NCI-H2107 (cell line): ENCODE measurements around the gene AGPAT4.
"Not testable (repeated sequence)": the region's sequence is repeated elsewhere in the genome, so short reads cannot be mapped to it uniquely, and the experiment has no call there.

Experiments
- DNase-seq: peaks from one replicate; lab custom pipeline; 2025; lab: John Stamatoyannopoulos, UW

Gene AGPAT4

GRCh38 chr6:161227004-161227960 is 46.6 kb downstream of the AGPAT4 start:
- DNase-seq: no peak

DNA sequence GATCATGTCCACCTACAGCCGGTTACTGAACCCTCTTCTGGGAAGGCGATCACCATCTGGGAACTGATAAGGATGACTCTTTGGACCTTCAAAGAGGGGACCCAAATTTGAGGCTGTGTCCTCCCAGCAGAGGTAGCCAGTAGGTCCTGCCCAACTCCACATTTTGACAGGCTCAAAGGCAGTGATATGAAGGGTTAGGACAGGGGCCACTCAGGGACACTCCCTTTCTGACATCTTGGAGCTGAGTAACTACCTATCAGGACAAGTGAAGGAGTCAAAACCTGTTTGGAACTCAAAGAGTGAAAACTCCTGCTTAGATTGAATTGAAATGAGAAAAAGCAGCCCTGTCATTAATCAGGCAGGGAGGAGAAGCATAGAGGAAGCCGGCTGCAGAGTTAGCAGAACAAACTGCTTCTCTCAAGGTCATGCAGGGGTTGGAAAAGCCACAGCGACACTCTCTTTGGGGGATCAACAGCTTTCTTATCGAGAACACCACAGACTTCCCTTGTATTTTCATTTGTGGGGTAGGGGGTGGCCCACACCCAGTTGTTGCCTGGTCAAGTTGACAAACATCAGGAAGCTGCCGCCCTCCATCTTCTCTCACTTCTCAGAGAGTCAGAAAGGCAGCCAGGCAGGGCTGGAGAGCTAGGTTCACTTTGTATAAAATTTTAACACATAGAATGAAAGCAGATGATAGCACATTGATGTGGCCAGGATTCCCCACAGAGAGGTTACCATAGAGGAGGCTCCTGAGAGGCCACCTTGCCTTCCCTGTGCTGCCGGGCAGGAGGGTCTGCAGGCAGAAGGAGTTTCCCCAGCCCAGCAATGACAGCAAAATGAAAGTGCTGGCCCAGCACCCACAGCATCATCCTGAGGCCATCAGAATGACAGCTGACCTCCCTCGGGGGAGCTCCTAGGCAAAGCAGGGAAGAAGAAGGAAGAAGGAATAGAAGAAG is 47.6 kb downstream of the AGPAT4 start:
- no peak for DNase-seq

- DNase-seq: no peak
Measured at GRCh38 chr6:161225681-161226008, 48.2 kb downstream of the AGPAT4 start.

- DNase-seq: not testable (repeated sequence)
Measured at GRCh38 chr6:161224951-161225680, 48.7 kb downstream of the AGPAT4 start.

DNA sequence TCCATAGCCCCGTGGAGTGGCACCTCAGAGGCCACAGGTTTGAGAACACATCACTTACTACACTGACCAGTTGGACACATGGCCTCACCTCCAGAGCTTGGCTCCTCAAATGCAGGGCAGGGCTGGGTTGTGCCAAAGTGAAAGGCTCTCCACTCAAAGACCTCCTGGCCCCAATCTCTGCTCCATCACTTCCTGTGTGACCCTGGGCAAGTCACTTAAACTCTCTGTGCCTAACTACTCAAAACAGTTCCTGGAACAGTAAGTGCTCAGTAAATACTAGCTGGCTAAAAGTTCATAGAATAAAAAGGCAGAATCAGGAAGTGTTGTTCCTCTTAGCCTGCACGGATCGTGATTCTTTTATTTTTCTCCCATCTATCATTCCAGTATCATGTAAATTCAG is 50.2 kb downstream of the AGPAT4 start:
- DNase-seq: no peak

DNA sequence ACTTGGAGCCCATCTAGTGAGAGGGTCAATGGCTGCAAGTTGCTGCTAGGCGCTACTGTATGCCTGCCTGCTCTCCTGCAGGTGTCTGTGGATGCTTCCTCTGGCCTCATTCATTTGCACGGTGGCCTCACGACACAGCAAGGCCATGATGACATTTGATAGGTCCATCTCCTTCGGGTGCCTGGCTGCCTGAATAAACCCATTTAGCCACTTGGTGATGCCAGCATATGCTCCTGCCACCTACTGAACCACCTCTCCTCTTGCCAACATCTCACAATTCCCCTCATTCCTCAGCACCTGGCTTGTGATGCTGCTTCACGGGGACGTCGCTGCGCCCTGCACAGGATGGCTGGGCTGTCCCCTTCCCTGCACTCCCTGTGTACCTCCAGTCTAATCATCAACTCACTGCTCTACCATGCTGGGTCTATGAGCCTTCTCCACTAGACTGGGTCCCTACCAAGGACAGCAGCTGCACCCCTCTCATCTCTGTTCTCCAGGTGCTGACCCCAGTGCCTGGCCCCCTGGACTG is 51.1 kb downstream of the AGPAT4 start:
- DNase-seq: no peak

GRCh38 chr6:161220346-161220745 is 53.5 kb downstream of the AGPAT4 start:
- no peak for DNase-seq

DNA sequence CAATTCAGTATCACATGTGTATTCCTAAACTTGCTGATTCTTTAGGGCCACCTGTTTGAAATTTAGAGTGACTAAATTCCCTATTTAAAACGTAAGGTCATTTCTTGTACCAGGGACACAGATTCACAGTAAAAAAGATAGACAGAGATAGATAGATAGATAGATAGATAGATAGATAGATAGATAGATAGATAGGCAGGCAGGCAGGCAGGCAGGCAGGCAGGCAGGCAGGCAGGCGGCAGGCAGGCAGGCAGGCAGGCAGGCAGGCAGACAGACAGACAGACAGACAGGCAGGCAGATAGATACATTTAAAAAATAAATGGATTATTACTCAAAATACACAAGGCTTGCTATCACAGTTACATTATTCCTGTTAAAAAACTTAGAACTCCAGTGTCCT is 54.2 kb downstream of the AGPAT4 start:
- DNase-seq: no peak

DNA sequence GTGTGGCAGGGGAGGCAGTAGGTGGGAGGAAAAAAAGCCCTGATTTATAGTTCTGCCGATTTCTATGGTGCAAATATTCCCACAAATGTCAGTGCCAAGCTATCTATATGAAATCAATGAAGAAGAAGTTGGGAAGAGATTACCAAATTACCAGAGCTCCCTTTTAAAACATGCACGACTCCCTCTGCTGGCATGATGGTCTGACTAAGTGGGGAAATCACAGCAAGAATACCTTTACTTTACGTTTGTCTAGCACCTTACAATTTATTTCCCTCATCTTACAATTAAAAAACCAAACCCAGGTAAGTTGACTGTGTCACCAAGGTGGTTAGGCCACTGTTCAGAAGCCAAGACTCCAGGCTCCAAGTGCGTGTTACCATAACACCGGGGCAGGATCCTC is 55.6 kb downstream of the AGPAT4 start:
- DNase-seq: no peak

- no peak for DNase-seq
Measured at GRCh38 chr6:161217628-161218027, 56.2 kb downstream of the AGPAT4 start.

DNA sequence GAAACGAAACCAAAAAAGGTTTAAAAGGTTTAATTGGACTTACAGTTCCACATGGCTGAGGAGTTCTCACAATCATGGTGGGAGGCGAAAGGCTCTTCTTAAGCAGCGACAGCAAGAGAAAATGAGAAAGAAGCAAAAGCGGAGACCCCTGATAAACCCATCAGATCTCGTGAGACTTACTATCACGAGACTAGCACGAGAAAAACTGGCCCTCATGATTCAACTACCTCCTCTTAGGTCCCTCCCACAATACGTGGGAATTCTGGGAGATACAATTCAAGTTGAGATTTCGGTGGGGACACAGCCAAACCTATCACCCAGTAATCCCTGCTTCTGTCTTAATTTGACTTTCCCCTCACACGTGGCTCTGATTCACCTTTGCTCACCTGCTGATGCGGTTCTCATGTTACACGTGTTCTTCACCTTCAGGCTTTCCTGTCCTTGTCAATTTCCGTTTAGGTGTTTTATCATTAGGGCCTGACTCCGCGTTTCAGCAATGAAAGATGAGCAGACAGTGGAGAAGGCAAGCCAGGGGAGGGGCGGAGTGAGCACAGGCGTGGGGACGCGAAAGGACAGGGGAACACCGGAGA is 57.1 kb downstream of the AGPAT4 start:
- DNase-seq: no peak

DNA sequence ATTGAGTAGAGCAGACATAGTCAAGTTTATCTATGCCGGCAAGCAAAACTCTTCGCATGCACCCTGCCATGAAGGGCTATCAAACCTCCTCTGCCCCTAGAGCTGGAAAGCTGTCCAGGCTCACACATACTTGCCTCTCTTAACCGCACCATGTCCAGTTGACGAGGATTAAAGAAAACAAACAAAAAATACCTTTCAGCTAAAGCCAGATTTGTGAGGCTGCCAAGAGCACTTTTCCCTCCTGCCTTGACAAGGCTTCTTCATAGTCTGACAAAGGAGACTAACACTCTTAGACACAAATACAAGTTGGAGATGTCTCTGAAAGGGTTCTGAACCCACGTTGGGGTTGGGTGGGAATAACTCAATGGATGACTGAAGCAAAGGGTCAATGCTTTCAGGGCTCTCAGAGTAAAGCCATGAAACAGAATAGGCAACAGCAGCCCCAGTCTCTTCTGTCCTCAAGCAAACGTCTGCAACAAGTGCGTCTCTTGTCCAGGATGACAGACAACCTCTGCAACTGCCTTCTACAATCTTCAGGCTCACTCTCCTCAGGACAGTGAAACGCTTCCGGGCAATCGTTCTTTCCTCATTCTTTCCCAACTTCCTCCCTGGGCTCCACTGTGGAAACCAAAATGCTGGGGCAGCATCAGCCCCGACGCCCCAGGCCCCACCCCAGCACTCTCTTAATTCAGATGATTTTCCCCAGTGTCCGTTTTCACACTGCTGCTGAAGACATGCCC is 57.8 kb downstream of the AGPAT4 start:
- DNase-seq: no peak

DNA sequence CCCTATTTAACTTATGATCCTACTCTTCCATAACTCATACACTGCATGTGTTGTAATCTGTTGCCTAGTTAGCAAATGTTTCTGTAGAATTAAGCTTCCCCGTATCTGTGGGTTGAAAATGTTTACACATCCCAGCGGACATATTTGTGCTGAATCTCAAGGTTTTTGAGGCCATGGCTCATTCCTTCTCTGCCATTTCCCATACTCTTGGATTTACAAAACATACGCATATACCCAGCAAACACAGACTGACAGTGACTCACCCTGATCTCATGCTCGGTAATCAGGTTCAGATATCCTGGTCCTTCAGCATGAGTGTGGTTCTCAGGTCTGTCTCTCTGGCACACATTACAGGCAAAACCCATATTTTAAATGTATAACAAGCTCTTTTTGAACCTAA is 58.7 kb downstream of the AGPAT4 start:
- no peak for DNase-seq

DNA sequence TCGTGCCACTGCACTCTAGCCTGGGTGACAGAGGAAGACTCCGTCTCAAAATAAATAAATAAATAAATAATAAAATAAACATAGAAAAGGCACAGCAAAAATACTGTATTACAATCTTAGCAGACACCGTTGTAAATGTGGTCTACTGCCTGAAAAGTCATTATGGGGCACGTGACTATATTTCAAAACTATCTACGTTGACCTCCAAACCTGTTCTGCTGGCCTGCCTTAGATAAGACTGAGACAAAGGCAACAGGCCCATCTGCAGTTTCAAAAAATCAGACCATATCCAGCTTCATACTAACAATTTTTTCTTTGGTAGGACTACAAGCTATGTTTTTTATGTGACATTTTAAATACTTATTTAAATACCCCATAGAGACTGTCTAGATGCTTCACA is 59.1 kb downstream of the AGPAT4 start:
- DNase-seq: no peak

- no peak for DNase-seq
Measured at GRCh38 chr6:161212902-161213301, 61.0 kb downstream of the AGPAT4 start.

- no peak for DNase-seq
Measured at GRCh38 chr6:161211380-161212035, 62.4 kb downstream of the AGPAT4 start.

- DNase-seq: no peak
Measured at GRCh38 chr6:161210857-161211256, 63.0 kb downstream of the AGPAT4 start.

- DNase-seq: no peak
Measured at GRCh38 chr6:161207200-161207599, 66.7 kb downstream of the AGPAT4 start.

DNA sequence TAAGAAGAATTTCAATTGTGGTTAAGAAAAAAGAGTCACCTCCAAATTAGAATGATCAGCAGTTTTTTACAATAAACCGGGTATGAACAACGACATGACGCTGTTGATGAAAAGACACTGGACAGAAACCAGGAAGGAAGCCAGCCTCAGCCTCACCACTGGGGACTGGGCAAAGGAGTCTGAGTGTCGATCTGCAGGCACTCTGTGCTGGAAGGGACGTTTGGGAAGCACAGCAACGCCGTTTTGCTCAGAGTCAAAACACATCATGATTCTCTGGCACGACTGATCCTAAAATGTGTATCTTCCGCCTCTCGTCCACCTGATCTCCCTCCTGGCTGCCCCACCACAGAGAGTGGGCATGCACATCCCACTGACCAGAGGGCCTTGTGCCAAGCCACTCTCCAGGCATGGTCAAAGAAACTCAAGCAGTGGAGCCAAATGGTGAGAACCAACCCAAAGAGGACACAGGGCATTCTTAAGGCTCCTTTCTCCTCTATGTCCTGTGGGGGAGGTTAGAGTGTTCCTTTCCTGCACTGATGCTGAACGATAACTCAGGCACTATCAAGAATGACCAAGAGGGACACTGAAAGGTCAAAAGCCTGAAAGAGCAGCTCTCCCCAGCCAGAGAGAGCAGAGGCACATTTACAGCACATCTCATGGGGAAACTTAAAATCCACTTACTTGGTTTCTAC is 68.8 kb downstream of the AGPAT4 start:
- no peak for DNase-seq
